Measurements from ENCODE around the gene EML4.

EML4 gene

GRCh38 chr2:42297322-42297936 is 128.3 kb downstream of the EML4 start:
- Histone ChIP-seq H3K4me1 (ENCODE audit: insufficient read depth, low read length) (peaks cover 39% of the 10 kb centered on the region), H3K9me3 (ENCODE audit: insufficient read depth, low read length, severe bottlenecking) (no peaks in the 10 kb centered on the region), H2AFZ (ENCODE audit: low read depth, low read length) (no peak overlapping the region), H3K27me3 (ENCODE audit: insufficient read depth, low read length, poor library complexity) (no peaks in the 10 kb centered on the region), H4K20me1 (ENCODE audit: insufficient read depth, low read length) (no peaks in the 10 kb centered on the region), H3K27ac (ENCODE audit: low read length) (peak overlapping the region; percentile 80), H3K4me2 (ENCODE audit: insufficient read depth, low read length) (peak overlapping the region; percentile 45), H3K4me3 (ENCODE audit: low read depth in 1 of 2, low read length in 2 of 2) (no peak overlapping the region), H3K36me3 (ENCODE audit: insufficient read depth, low read length) (peaks cover 52% of the 10 kb centered on the region), H3K9ac (ENCODE audit: low read depth, low read length) (peak overlapping the region; percentile 31; the same call in 1 of the 2 replicates), H3K79me2 (ENCODE audit: insufficient read depth, low read length) (no peaks in the 10 kb centered on the region)
- no peak for TF ChIP-seq CTCF (IDR thresholded peaks at IDR 0.05; ENCODE audit: borderline replicate concordance, extremely low read depth, low read length, poor library complexity, severe bottlenecking)
- no peak for TF ChIP-seq EZH2 (IDR thresholded peaks at IDR 0.05; ENCODE audit: borderline replicate concordance, low read depth, low read length, severe bottlenecking)
- DNase-seq (peak; percentile 38), ATAC-seq (ENCODE audit: insufficient read depth, low read depth) (peak; percentile 96)

GRCh38 chr2:42298132-42298531 is 129.0 kb downstream of the EML4 start:
- no peak overlapping the region for H3K4me3 ChIP-seq (ENCODE audit: low read depth in 1 of 2, low read length in 2 of 2)
- no peaks in the 10 kb centered on the region for H3K27me3 ChIP-seq (ENCODE audit: insufficient read depth, low read length, poor library complexity)
- H3K79me2 ChIP-seq (ENCODE audit: insufficient read depth, low read length) = no peaks in the 10 kb centered on the region
- H3K4me2 ChIP-seq (ENCODE audit: insufficient read depth, low read length) = peak overlapping the region; percentile 45
- H3K9ac ChIP-seq (ENCODE audit: low read depth, low read length) = peak overlapping the region; percentile 31; the same call in 1 of the 2 replicates
- peaks cover 39% of the 10 kb centered on the region for H3K4me1 ChIP-seq (ENCODE audit: insufficient read depth, low read length)
- H3K36me3 ChIP-seq (ENCODE audit: insufficient read depth, low read length) = peaks cover 54% of the 10 kb centered on the region
- no peaks in the 10 kb centered on the region for H4K20me1 ChIP-seq (ENCODE audit: insufficient read depth, low read length)
- peak overlapping the region; percentile 80 for H3K27ac ChIP-seq (ENCODE audit: low read length)
- TF ChIP-seq CTCF (IDR thresholded peaks at IDR 0.05; ENCODE audit: borderline replicate concordance, extremely low read depth, low read length, poor library complexity, severe bottlenecking) (no peak), EZH2 (IDR thresholded peaks at IDR 0.05; ENCODE audit: borderline replicate concordance, low read depth, low read length, severe bottlenecking) (no peak)
- ATAC-seq (ENCODE audit: insufficient read depth, low read depth) = no peak
- DNase-seq = no peak
- no peak overlapping the region for H2AFZ ChIP-seq (ENCODE audit: low read depth, low read length)
- no peaks in the 10 kb centered on the region for H3K9me3 ChIP-seq (ENCODE audit: insufficient read depth, low read length, severe bottlenecking)

- peaks cover 59% of the 10 kb centered on the region for H3K36me3 ChIP-seq (ENCODE audit: insufficient read depth, low read length)
- H3K27me3 ChIP-seq (ENCODE audit: insufficient read depth, low read length, poor library complexity) = no peaks in the 10 kb centered on the region
- ATAC-seq (ENCODE audit: insufficient read depth, low read depth) = no peak
- no peak overlapping the region for H2AFZ ChIP-seq (ENCODE audit: low read depth, low read length)
- no peak overlapping the region for H3K9ac ChIP-seq (ENCODE audit: low read depth, low read length)
- H3K27ac ChIP-seq (ENCODE audit: low read length) = no peak overlapping the region
- TF ChIP-seq EZH2 (IDR thresholded peaks at IDR 0.05; ENCODE audit: borderline replicate concordance, low read depth, low read length, severe bottlenecking) = no peak
- TF ChIP-seq CTCF (IDR thresholded peaks at IDR 0.05; ENCODE audit: borderline replicate concordance, extremely low read depth, low read length, poor library complexity, severe bottlenecking) = no peak
- H3K4me2 ChIP-seq (ENCODE audit: insufficient read depth, low read length) = no peak overlapping the region
- H3K4me3 ChIP-seq (ENCODE audit: low read depth in 1 of 2, low read length in 2 of 2) = no peak overlapping the region
- no peaks in the 10 kb centered on the region for H3K79me2 ChIP-seq (ENCODE audit: insufficient read depth, low read length)
- H3K9me3 ChIP-seq (ENCODE audit: insufficient read depth, low read length, severe bottlenecking) = no peaks in the 10 kb centered on the region
- peaks cover 39% of the 10 kb centered on the region for H3K4me1 ChIP-seq (ENCODE audit: insufficient read depth, low read length)
- no peak for DNase-seq
- no peaks in the 10 kb centered on the region for H4K20me1 ChIP-seq (ENCODE audit: insufficient read depth, low read length)
These were observed 130.0 kb downstream of the EML4 start for GRCh38 chr2:42298996-42299754.
